Ishikawa (cell line): ENCODE data around the gene DCAF4.

Experiments
- CEBPB ChIP-seq: IDR thresholded peaks from 2 replicates; pipeline ENCODE4 v1.6.1; 2012
- CREB1 ChIP-seq: IDR thresholded peaks from 2 replicates; pipeline ENCODE4 v1.6.1; 2012; ENCODE audit warnings: low read depth
- EGR1 ChIP-seq: IDR thresholded peaks from 2 replicates; pipeline ENCODE4 v1.6.1; 2012
- EP300 ChIP-seq: IDR thresholded peaks from 2 replicates; pipeline ENCODE4 v1.6.1; 2012; ENCODE audit warnings: borderline replicate concordance
- FOXM1 ChIP-seq: IDR thresholded peaks from 2 replicates; pipeline ENCODE4 v1.6.1; 2012; ENCODE audit warnings: low read depth, borderline replicate concordance
- MAX ChIP-seq: IDR thresholded peaks from 2 replicates; pipeline ENCODE4 v1.6.1; 2012
- NFIC ChIP-seq: IDR thresholded peaks from 2 replicates; pipeline ENCODE4 v1.6.1; 2012
- RAD21 ChIP-seq: IDR thresholded peaks from 2 replicates; pipeline ENCODE4 v1.6.1; 2012; ENCODE audit warnings: low read depth
- REST ChIP-seq: IDR thresholded peaks from 2 replicates; pipeline ENCODE4 v1.6.1; 2012; ENCODE audit warnings: low read depth, mild to moderate bottlenecking
- TAF1 ChIP-seq: IDR thresholded peaks from 2 replicates; pipeline ENCODE4 v1.6.1; 2012; ENCODE audit warnings: low read depth, mild to moderate bottlenecking
- TCF12 ChIP-seq: IDR thresholded peaks from 2 replicates; pipeline ENCODE4 v1.6.1; 2012; ENCODE audit warnings: low read depth
- YY1 ChIP-seq: IDR thresholded peaks from 2 replicates; pipeline ENCODE4 v1.6.1; 2012; ENCODE audit warnings: low read depth
- ZBTB7A ChIP-seq: IDR thresholded peaks from 2 replicates; pipeline ENCODE4 v1.6.1; 2012; ENCODE audit warnings: low read depth
- TF ChIP-seq, protein P1 (sequence below): IDR thresholded peaks from 2 replicates; pipeline ENCODE4 v1.6.1; 2012

DNA sequence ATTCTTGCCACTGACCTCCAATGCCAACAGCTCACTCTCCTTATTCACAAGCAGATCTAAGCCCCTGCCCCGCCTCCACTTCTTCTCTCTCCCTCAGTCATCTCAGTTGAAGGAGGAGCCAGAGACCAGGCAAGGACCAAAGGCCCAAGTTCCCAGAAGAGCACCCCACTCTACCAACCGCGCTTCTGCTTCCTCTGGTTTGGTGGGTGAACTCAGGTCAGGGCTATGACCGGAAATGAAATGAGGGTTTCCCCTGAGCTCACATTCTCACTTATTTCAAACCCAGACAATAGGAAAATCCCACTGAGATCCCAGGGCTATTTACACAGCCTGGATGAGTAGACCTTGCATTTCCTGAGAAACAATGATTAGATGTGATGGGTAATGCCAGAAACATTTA lies 42.3 kb upstream of the DCAF4 start:
- TF ChIP-seq TCF12 (no peak), MAX (no peak), EP300 (no peak), CREB1 (no peak), REST (no peak), TAF1 (no peak), FOXM1 (no peak), EGR1 (no peak), CEBPB (no peak), NFIC (no peak), RAD21 (no peak), ZBTB7A (no peak), YY1 (no peak)
- TF ChIP-seq, protein P1, sequence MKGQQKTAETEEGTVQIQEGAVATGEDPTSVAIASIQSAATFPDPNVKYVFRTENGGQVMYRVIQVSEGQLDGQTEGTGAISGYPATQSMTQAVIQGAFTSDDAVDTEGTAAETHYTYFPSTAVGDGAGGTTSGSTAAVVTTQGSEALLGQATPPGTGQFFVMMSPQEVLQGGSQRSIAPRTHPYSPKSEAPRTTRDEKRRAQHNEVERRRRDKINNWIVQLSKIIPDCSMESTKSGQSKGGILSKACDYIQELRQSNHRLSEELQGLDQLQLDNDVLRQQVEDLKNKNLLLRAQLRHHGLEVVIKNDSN, result no peak
